Coronary artery (tissue), 2 donors: ENCODE data around the gene AKR1B1.

Experiments
- DNase-seq: peaks from one replicate; pipeline ENCODE4 v3.0.0-alpha.2; 2017; ENCODE audit warnings: low spot score
- H3K27ac ChIP-seq, 2 donors: fragments of 200-600 bp; sonication (generic); one replicate each; pipeline ENCODE4 v1.5.1; 2016 to 2019
- H3K4me3 ChIP-seq: fragments of 200-600 bp; sonication (generic); 2 replicates; pipeline ENCODE4 v1.5.1; 2016; ENCODE audit warnings: mild to moderate bottlenecking, moderate library complexity
- CTCF ChIP-seq: fragments of 200-600 bp; sonication (generic); IDR thresholded peaks from one replicate; pipeline ENCODE4 v1.5.1; 2019; ENCODE audit warnings: antibody characterized with exemption

AKR1B1 gene

GRCh38 chr7:134462337-134462925 is 3.5 kb upstream of the AKR1B1 start:
- Histone ChIP-seq H3K27ac (no peak overlapping the region), H3K4me3 (no peak overlapping the region)
- no peak for TF ChIP-seq CTCF
- DNase-seq, result no peak

GRCh38 chr7:134461916-134462315 is 3.0 kb upstream of the AKR1B1 start:
- no peak for DNase-seq
- Histone ChIP-seq H3K4me3 (no peak overlapping the region), H3K27ac (no peak overlapping the region)
- TF ChIP-seq CTCF, result no peak

- H3K4me3 ChIP-seq, result no peak overlapping the region
- DNase-seq, result no peak
- H3K27ac ChIP-seq, result no peak overlapping the region
- TF ChIP-seq CTCF, result no peak
Observed at GRCh38 chr7:134459981-134460380, 1.1 kb upstream of the AKR1B1 start.

- Histone ChIP-seq H3K27ac (peak overlapping the region; percentile 90 to 95), H3K4me3 (peak overlapping the region; percentile 95)
- TF ChIP-seq CTCF, result no peak
- peak; percentile 81 for DNase-seq
Observed at GRCh38 chr7:134458341-134458805, 527 bp downstream of the AKR1B1 start.

- peak overlapping the region; percentile 95 for H3K4me3 ChIP-seq
- no peak for DNase-seq
- H3K27ac ChIP-seq, result no peak overlapping the region
- TF ChIP-seq CTCF, result no peak
Observed at GRCh38 chr7:134457210-134457609, 1.7 kb downstream of the AKR1B1 start.

GRCh38 chr7:134454277-134454676 is 4.6 kb downstream of the AKR1B1 start:
- TF ChIP-seq CTCF, result no peak
- Histone ChIP-seq H3K4me3 (no peak overlapping the region), H3K27ac (peak overlapping the region in 1 of 2 donors; percentile 47)
- DNase-seq, result no peak

- no peak for TF ChIP-seq CTCF
- H3K27ac ChIP-seq, result peak overlapping the region in 1 of 2 donors; percentile 47
- no peak overlapping the region for H3K4me3 ChIP-seq
- no peak for DNase-seq
Observed at GRCh38 chr7:134453518-134453917, 5.4 kb downstream of the AKR1B1 start.
